Mesothelial cell of epicardium (in vitro differentiated cells): ENCODE data around the gene KCNA4. TPM values are rescaled to one million over a fixed set of nuclear protein-coding genes. Genes with fewer than 3 reads are reported as not detected.
"Not testable (repeated sequence)": the region's sequence is repeated elsewhere in the genome, so short reads cannot be mapped to it uniquely, and the experiment has no call there.

ENCODE experiments used
- DNase-seq, 2 experiments: peaks; one replicate each; pipeline ENCODE4 v3.0.0; 2021; ENCODE audit warnings: low spot score in 2 of 2; ENCODE audit not compliant: unreplicated experiment in 2 of 2
- H3K27ac Mint-ChIP-seq: 2 replicates; pipeline ENCODE4 v1.8.0; 2021; ENCODE audit warnings: mixed read lengths
- H3K27me3 Mint-ChIP-seq: 2 replicates; pipeline ENCODE4 v1.8.0; 2021; ENCODE audit warnings: low read depth, mixed read lengths
- H3K36me3 Mint-ChIP-seq: 2 replicates; pipeline ENCODE4 v1.8.0; 2021; ENCODE audit warnings: mixed read lengths
- H3K4me1 Mint-ChIP-seq: 2 replicates; pipeline ENCODE4 v1.8.0; 2021; ENCODE audit warnings: mixed read lengths
- H3K4me3 Mint-ChIP-seq: 2 replicates; pipeline ENCODE4 v1.8.0; 2021; ENCODE audit warnings: mild to moderate bottlenecking, moderate library complexity, mixed read lengths
- H3K9me3 Mint-ChIP-seq: 2 replicates; pipeline ENCODE4 v1.8.0; 2021; ENCODE audit warnings: mixed read lengths
- total RNA-seq: library from RNA; stranded (reverse); gene quantifications from 3 replicates; pipeline ENCODE4 v1.2.1, GENCODE V29; 2021
- TF ChIP-seq, protein P1 (sequence below): fragments of 200-600 bp; sonication (generic); IDR thresholded peaks from one replicate; pipeline ENCODE4 v1.5.0; 2021; ENCODE audit warnings: antibody characterized with exemption; ENCODE audit not compliant: unreplicated experiment

KCNA4 gene
- total RNA-seq, 1 donor from 2014 or later, result 4.6 TPM

DNA sequence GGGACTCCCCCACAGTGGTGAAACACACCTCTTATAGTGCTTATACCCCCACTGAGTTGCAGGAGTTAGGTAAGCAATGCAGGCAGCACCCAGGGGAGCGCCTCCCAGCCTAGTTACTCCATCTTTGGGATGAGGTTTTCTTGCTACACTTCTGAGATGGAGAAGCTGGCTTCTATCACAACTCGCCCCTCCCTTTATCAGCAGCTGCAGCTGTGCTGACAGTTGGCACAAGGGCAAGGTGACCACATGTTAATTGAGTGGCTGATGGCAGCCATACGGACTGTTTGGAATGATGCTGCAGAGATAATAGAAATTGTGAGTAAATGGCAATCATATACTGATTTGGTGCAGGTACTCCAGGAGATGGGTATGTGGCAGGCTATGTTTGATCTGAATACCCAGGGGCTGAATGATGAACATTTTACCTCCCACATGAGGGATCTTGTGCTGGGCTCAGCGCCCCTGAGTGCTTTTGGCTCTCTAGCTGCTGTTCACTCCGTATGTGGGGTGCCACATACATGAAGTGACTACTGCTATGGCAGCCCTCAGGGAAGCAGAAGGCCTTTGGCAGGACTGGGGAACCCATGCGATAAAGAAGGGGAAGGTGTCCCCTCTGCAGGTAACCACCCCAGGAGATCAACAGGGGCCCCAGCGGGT is 29.2 kb upstream of the KCNA4 start:
- H3K36me3 Mint-ChIP-seq, result no peaks in the 10 kb centered on the region
- peaks cover 15% of the 10 kb centered on the region for H3K27me3 Mint-ChIP-seq
- TF ChIP-seq, protein P1, sequence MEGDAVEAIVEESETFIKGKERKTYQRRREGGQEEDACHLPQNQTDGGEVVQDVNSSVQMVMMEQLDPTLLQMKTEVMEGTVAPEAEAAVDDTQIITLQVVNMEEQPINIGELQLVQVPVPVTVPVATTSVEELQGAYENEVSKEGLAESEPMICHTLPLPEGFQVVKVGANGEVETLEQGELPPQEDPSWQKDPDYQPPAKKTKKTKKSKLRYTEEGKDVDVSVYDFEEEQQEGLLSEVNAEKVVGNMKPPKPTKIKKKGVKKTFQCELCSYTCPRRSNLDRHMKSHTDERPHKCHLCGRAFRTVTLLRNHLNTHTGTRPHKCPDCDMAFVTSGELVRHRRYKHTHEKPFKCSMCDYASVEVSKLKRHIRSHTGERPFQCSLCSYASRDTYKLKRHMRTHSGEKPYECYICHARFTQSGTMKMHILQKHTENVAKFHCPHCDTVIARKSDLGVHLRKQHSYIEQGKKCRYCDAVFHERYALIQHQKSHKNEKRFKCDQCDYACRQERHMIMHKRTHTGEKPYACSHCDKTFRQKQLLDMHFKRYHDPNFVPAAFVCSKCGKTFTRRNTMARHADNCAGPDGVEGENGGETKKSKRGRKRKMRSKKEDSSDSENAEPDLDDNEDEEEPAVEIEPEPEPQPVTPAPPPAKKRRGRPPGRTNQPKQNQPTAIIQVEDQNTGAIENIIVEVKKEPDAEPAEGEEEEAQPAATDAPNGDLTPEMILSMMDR, result no peak
- H3K27ac Mint-ChIP-seq, result no peak overlapping the region
- H3K4me1 Mint-ChIP-seq, result peaks cover 11% of the 10 kb centered on the region
- H3K4me3 Mint-ChIP-seq, result no peak overlapping the region
- no peak for DNase-seq
- no peaks in the 10 kb centered on the region for H3K9me3 Mint-ChIP-seq

DNA sequence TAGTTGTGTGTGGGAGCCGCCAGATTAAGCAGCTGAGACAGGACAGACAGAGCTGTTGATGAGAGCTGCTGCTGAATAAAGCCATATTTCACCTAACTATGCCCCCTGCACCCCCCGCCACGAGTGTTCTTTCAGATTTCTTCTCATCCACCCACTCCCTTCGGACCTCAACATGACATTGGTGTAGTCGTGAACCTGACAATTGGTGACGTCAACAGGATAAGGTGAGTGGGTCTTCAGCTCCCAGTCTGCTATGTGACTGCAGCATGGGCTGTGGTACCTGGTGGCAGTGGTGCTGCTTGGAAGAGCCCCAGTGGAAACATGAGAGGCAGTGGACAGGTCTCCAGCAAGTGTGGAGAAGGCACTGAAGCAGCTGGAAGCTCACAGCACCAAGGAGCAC is 28.3 kb upstream of the KCNA4 start:
- Mint-ChIP-seq H3K9me3 (no peaks in the 10 kb centered on the region), H3K4me1 (peaks cover 4% of the 10 kb centered on the region), H3K4me3 (no peak overlapping the region), H3K27me3 (peaks cover 18% of the 10 kb centered on the region), H3K27ac (no peak overlapping the region), H3K36me3 (no peaks in the 10 kb centered on the region)
- no peak for DNase-seq
- TF ChIP-seq, protein P1, result no peak

DNA sequence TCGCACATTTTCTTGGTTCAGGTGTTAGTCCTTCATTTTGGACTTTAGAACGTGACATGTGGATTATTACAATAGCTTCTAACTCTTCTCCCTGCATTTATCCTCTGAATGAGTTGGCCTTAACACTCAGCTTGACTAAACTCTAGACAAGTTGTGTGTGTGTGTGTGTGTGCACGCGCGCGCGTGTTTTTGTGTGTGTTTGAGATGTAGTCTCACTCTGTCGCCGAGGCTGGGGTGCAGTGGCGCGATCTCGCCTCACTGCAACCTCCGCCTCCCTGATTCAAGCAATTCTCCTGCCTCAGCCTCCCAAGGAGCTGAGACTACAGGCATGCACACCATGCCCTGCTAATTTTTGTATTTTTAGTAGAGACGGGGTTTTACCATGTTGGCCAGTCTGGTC is 24.3 kb upstream of the KCNA4 start:
- TF ChIP-seq, protein P1, result no peak
- peaks cover 21% of the 10 kb centered on the region for H3K27me3 Mint-ChIP-seq
- H3K4me3 Mint-ChIP-seq, result no peak overlapping the region

DNA sequence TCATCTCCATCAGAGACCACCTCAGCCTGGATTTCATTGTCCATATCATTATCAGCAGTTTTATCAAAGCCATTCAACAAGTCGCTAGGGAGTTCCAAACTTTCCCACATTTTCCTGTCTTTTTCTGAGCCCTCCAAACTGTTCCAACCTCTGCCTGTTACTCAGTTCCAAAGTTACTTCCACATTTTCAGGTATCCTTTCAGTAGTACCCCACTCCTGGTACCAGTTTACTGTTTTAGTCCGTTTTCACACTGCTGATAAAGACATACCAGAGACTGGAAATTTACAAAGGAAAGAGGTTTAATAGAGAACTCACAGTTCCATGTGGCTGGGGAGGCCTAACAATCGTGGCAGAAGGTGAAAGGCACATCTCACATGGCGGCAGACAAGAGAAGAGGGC is 17.9 kb upstream of the KCNA4 start:
- not testable (repeated sequence) for H3K27ac Mint-ChIP-seq, H3K4me3 Mint-ChIP-seq, H3K4me1 Mint-ChIP-seq, DNase-seq, H3K36me3 Mint-ChIP-seq
- Mint-ChIP-seq H3K9me3 (peaks cover 19% of the 10 kb centered on the region), H3K27me3 (peaks cover 32% of the 10 kb centered on the region)

More for the DNA sequence above, 24.3 kb upstream of the KCNA4 start:
- no peak overlapping the region for H3K27ac Mint-ChIP-seq
- no peaks in the 10 kb centered on the region for H3K4me1 Mint-ChIP-seq
- no peaks in the 10 kb centered on the region for H3K36me3 Mint-ChIP-seq
- DNase-seq, result no peak
- H3K9me3 Mint-ChIP-seq, result no peaks in the 10 kb centered on the region

DNA sequence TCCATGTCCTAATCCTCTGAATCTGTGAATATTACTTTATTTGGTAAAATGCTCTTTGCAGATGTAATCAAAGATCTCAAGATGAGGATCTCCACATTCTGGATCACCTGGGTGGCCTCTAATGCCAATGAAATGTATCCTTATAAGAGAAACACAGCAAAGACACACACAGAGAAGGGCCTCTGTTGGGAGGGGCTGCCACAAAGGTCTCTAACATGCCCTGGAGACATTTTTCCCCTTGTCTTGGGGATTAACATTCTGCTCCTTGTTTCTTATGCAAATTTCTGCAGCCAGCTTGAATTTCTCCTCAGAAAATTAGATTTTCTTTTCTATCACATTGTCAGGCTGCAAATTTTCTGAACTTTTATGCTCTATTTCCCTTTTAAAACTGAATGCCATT is 17.3 kb upstream of the KCNA4 start:
- DNase-seq, H3K36me3 Mint-ChIP-seq, H3K4me1 Mint-ChIP-seq, H3K27ac Mint-ChIP-seq, H3K4me3 Mint-ChIP-seq: not testable (repeated sequence)
- Mint-ChIP-seq H3K27me3 (peaks cover 29% of the 10 kb centered on the region), H3K9me3 (peaks cover 19% of the 10 kb centered on the region)

DNA sequence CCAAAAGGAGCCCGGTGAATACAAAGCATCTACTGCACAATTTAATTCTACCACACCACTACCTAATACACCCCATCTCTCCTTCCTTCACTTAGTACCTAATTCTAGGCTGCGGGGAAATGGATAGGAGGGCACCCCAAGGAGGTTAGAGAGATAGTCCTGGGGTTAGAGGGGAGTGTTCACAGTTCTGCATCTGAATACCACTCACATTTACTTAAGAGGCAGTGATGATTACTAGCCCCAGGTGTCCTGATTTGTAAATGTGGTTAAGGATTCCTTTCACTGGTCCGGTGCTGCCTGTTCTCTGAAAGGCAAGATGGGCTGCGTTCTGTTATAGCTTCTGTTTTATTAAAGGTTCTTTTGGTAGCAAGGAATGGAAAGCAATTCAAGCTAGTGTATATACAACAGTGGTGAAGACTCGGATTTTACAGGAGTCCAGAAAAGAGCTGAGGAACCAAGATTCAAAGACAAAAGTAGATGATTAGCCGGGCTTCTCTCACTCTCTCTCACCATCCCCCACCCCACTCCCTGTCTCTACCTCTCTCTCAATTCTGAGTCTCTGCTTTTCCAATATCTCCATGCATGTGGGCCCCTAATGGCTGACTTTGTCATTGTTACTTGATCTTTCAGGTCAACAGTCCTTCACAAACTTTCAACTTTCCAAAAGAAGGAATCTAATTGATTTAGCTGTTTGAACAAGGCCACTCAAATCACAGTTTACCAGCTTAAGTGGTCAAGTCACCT is 8.7 kb upstream of the KCNA4 start:
- TF ChIP-seq, protein P1, result no peak
- peaks cover 70% of the 10 kb centered on the region for H3K27me3 Mint-ChIP-seq
- H3K36me3 Mint-ChIP-seq, result no peaks in the 10 kb centered on the region
- H3K27ac Mint-ChIP-seq, result no peak overlapping the region
- H3K4me3 Mint-ChIP-seq, result no peak overlapping the region
- no peak for DNase-seq
- no peaks in the 10 kb centered on the region for H3K9me3 Mint-ChIP-seq
- H3K4me1 Mint-ChIP-seq, result no peaks in the 10 kb centered on the region
